K562 (cell line): ENCODE measurements around the gene CERS1. TPM values are rescaled to one million over a fixed set of nuclear protein-coding genes. Genes with fewer than 3 reads are reported as not detected.

ENCODE experiments used
- ATAC-seq: fragments of 200-7000 bp; cut with Tn5 transposase; 3 replicates; pipeline ENCODE4 v1.9.1; 2020; ENCODE audit warnings: moderate library complexity
- BruUV-seq: library from RNA; stranded (reverse); fragments of 400-500 nt; replicated peaks from 2 replicates; lab custom pipeline; 2021; lab: Mats Ljungman, UMichigan
- CTCF ChIA-PET: fragments of 300-600 bp; formaldehyde crosslinking; extraction: SDS; loops from one replicate; lab custom pipeline; 2021; ENCODE audit warnings: low intra/inter-chr PET ratio; lab: Yijun Ruan, JAX
- POLR2A ChIA-PET: fragments of 300-600, 350-650 bp; sonication (Branson Sonifier 250); formaldehyde crosslinking; extraction: SDS; loops from one replicate; lab custom pipeline; 2021; ENCODE audit warnings: antibody characterized with exemption, inconsistent platforms; lab: Yijun Ruan, JAX
- DNase-seq, 4 experiments: peaks; one replicate each; pipeline versions ENCODE4 v3.0.0 to v3.0.0-alpha.2; 2011 to 2018; ENCODE audit warnings: low spot score in 3 of 4, mixed read lengths in 3 of 4; ENCODE audit errors: extremely low read depth in 1 of 4
- FAIRE-seq: peaks from 2 replicates; lab custom pipeline; 2011; peaks lifted over from hg19 to GRCh38; lab: Jason Lieb, UNC
- H2AFZ ChIP-seq: 2 replicates; pipeline ENCODE4 v1.6.0; 2011; ENCODE audit warnings: low read depth, low read length, control low read depth, inconsistent platforms
- H3K27ac ChIP-seq: fragments of 200-600 bp; 3 replicates; pipeline ENCODE4 v1.8.0; 2011; ENCODE audit warnings: low read depth, mild to moderate bottlenecking, control low read depth, inconsistent platforms, low read length, moderate library complexity, mixed read lengths; ENCODE audit errors: extremely low read depth
- H3K27me3 ChIP-seq, 2 experiments: fragments of 300-600 bp in 1 of 2; 2 replicates in 1 of 2; 3 replicates in 1 of 2; pipeline versions ENCODE4 v1.6.0 to v1.8.0; 2011; ENCODE audit warnings: inconsistent platforms in 2 of 2, low read length in 2 of 2, mild to moderate bottlenecking in 1 of 2, mixed read lengths in 1 of 2, moderate library complexity in 1 of 2; ENCODE audit not compliant: control insufficient read depth in 2 of 2, insufficient read depth in 2 of 2
- H3K36me3 ChIP-seq: fragments of 300-600 bp; 3 replicates; pipeline ENCODE4 v1.8.0; 2011; ENCODE audit warnings: mild to moderate bottlenecking, low read length, inconsistent platforms; ENCODE audit not compliant: control insufficient read depth, insufficient read depth
- H3K4me1 ChIP-seq, 2 experiments: fragments of 200-600 bp in 1 of 2; replicated peaks in 1 of 2; 2 replicates in 1 of 2; 3 replicates in 1 of 2; pipeline versions ENCODE4 v1.5.1 to v1.8.0; 2011; ENCODE audit warnings: inconsistent platforms in 2 of 2, low read length in 2 of 2, mild to moderate bottlenecking in 1 of 2, mixed read lengths in 1 of 2, moderate library complexity in 1 of 2; ENCODE audit not compliant: control insufficient read depth in 2 of 2, insufficient read depth in 2 of 2
- H3K4me2 ChIP-seq: 2 replicates; pipeline ENCODE4 v1.6.1; 2011; ENCODE audit warnings: low read length, control low read depth, inconsistent platforms, mixed read lengths; ENCODE audit not compliant: insufficient read depth
- H3K4me3 ChIP-seq: fragments of 200-600 bp; sonication (generic), shearing (Covaris generic); 2 replicates; pipeline ENCODE4 v1.5.1; 2016; ENCODE audit warnings: control low read depth, inconsistent platforms
- H3K79me2 ChIP-seq: fragments of 200-600 bp; 3 replicates; pipeline ENCODE4 v1.8.0; 2011; ENCODE audit warnings: low read length, inconsistent platforms; ENCODE audit not compliant: control insufficient read depth, insufficient read depth
- H3K9ac ChIP-seq, 2 experiments: 2 replicates each; pipeline versions ENCODE4 v1.6.0 to v1.6.1; 2011; ENCODE audit warnings: low read depth in 2 of 2, low read length in 2 of 2, control low read depth in 1 of 2, inconsistent platforms in 1 of 2, mild to moderate bottlenecking in 1 of 2, mixed read lengths in 1 of 2; ENCODE audit not compliant: insufficient read depth in 1 of 2
- H3K9me1 ChIP-seq: one replicate; pipeline ENCODE4 v1.6.0; 2011; ENCODE audit warnings: inconsistent platforms, mild to moderate bottlenecking, low read length, moderate library complexity; ENCODE audit not compliant: control insufficient read depth, insufficient read depth
- H3K9me3 ChIP-seq: replicated peaks from 2 replicates; pipeline ENCODE4 v1.5.1; 2011; ENCODE audit warnings: low read depth, low read length, inconsistent platforms; ENCODE audit not compliant: control insufficient read depth, insufficient read depth
- H4K20me1 ChIP-seq: replicated peaks from 2 replicates; pipeline ENCODE4 v1.6.1; 2011; ENCODE audit warnings: low read length, inconsistent platforms, mixed read lengths; ENCODE audit not compliant: control insufficient read depth, insufficient read depth
- AFF1 ChIP-seq, 2 experiments: fragments of 450-650 bp; IDR thresholded peaks; 2 replicates each; pipeline ENCODE4 v1.6.1; 2018; ENCODE audit warnings: mild to moderate bottlenecking in 2 of 2, low read depth in 1 of 2; ENCODE audit not compliant: partially characterized antibody in 2 of 2
- CBX1 ChIP-seq: sonication (generic); IDR thresholded peaks from 2 replicates; pipeline ENCODE4 v1.6.1; 2016; ENCODE audit warnings: antibody characterized with exemption, low read depth, mild to moderate bottlenecking
- CBX8 ChIP-seq: fragments of 200-600 bp; sonication (generic); IDR thresholded peaks from 2 replicates; pipeline ENCODE4 v1.6.1; 2012; ENCODE audit warnings: borderline replicate concordance, mixed run types, low read depth, mild to moderate bottlenecking, moderate library complexity, mixed read lengths, low read length, control low read depth, inconsistent platforms; ENCODE audit not compliant: poor library complexity, severe bottlenecking; ENCODE audit errors: extremely low read depth
- CHD1 ChIP-seq: fragments of 200-600 bp; sonication (generic); IDR thresholded peaks from one replicate; pipeline ENCODE4 v1.6.1; 2012; ENCODE audit warnings: mild to moderate bottlenecking, moderate library complexity, low read length, inconsistent platforms
- ETV1 ChIP-seq: fragments of 450-650 bp; conservative IDR thresholded peaks from 2 replicates; pipeline ENCODE4 v1.6.1; 2016; ENCODE audit warnings: missing genetic modification characterization, control low read depth, low read depth, missing compliant biosample characterization
- HES1 ChIP-seq: fragments of 450-650 bp; IDR thresholded peaks from 2 replicates; pipeline ENCODE4 v1.6.1; 2016; ENCODE audit warnings: low read depth, mild to moderate bottlenecking, moderate library complexity
- HNRNPL ChIP-seq: fragments of 200-400 bp; formaldehyde crosslinking; IDR thresholded peaks from 2 replicates; pipeline ENCODE4 v1.6.1; 2017; ENCODE audit warnings: low read depth, mild to moderate bottlenecking, low read length
- ZNF431 ChIP-seq: sonication (generic); formaldehyde crosslinking; IDR thresholded peaks from 2 replicates; pipeline ENCODE4 v1.8.0; 2022; ENCODE audit warnings: mild to moderate bottlenecking, missing genetic modification reagents
- WGBS: fragments of 100-300 bp; shearing (Covaris generic); methylation state at CpG from one replicate; pipeline ENCODE4 v1.1.6; 2016; ENCODE audit warnings: low coverage, mixed read lengths; ENCODE audit not compliant: insufficient coverage; ENCODE audit errors: missing lambda C conversion rate; 5-methylcytosine and 5-hydroxymethylcytosine counted together
- in situ Hi-C: fragments of 300-500 bp; cut with MboI; formaldehyde crosslinking; loops from 4 replicates; pipeline ENCODE4 v1.15.0; 2018; ENCODE audit warnings: inconsistent platforms, mixed read lengths
- intact Hi-C: fragments of 100-400 bp; cut with micrococcal nuclease; formaldehyde crosslinking; loops from 2 replicates; pipeline ENCODE4 v1.14.2; 2022
- polyA plus RNA-seq, 8 experiments: library from polyadenylated mRNA; depleted of rRNA in 4 of 8; stranded (reverse) in 5 of 8; unstranded in 3 of 8; fragments of >200 nt; fragmentation: Nextera tagmentation in 2 of 8; fragmentation: Illumina TruSeq in 1 of 8; extraction: Ambion mirVana in 2 of 8; extraction: Trizol in 1 of 8; gene quantifications; 2 replicates each; pipeline versions ENCODE4 v1.2.1 to v1.2.3, GENCODE V29; 2011 to 2014; ENCODE audit warnings: inconsistent platforms in 1 of 8, missing spikeins in 1 of 8
- total RNA-seq, 7 experiments: library from RNA; depleted of rRNA in 6 of 7; stranded (reverse); fragments of >200 nt in 6 of 7; fragmentation: Illumina TruSeq in 2 of 7; extraction: Trizol in 2 of 7; gene quantifications; 2 replicates each; pipeline versions ENCODE4 v1.2.1 to v1.2.3, GENCODE V29; 2011 to 2021; ENCODE audit warnings: low replicate concordance in 1 of 7
- TF ChIP-seq, protein P1 (sequence below): fragments of 450-650 bp; IDR thresholded peaks from 2 replicates; pipeline ENCODE4 v1.6.1; 2017; ENCODE audit warnings: antibody characterized with exemption, mild to moderate bottlenecking

Gene CERS1
- total and polyA plus RNA-seq, 9 of the 15 experiments (the other 6 are each of a cell fraction or from before 2014, with no cell fraction given) = 0.33 to 1.5 (median 0.86) TPM; not detected in 2

DNA sequence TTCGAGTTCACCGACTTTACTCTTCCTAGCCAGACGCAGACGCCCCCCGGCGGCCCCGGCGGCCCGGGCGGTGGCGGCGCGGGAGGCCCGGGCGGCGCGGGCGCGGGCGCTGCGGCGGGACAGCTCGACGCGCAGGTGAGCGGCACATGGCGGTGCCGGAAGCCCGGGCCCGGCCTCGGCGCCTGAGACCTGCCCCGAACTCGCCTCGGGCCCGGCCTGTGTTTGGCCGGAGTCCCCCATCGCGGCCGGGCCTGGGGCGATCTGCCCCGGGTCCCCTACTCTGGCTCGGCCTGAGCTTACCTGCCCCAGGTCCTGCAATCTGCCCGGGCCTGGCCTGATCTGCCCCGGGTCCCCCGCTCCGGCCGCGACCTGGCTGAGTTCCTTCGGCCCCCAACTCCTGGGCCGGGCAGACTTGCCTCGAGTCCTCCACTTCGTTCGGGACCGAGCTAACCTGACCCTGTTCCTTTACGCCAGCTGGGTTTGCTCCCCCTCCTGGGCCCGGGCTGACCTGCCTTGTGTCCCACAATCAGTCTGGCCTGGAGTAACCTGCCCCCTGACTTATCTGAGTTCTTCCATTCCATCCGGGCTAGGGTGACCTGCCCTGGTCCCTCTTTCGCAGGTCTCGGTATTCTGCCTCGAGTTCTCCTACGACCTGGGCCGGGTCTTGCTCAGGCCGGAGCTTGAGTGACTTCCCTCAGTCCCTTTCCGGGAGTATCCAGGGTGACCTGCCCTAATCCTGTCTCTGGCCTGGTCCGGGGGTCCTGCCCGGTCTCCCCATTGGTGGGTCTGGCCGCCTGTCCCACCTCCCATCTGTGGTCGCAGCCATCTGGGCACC lies 63.4 kb downstream of the CERS1 start:
- H3K4me2 ChIP-seq = peak overlapping the region; percentile 100
- H3K9ac ChIP-seq = peak overlapping the region; percentile 92 to 100
- TSS peak; percentile 36 for BruUV-seq
- no peaks in the 10 kb centered on the region for H3K27me3 ChIP-seq
- peak; percentile 89 for ATAC-seq
- CTCF ChIA-PET = interaction anchor here (0.6 to 0.7 kb wide), 2 partner anchors 56 to 237 kb away, joined by 3 to 4 read pairs; no protein-coding TSS in a partner anchor
- peaks cover 6% of the 10 kb centered on the region for H3K9me1 ChIP-seq
- peaks cover 45% of the 10 kb centered on the region for H4K20me1 ChIP-seq
- intact Hi-C loops (loop anchor here (5.0 kb wide), 1 partner anchor 195 kb away; the partner anchor contains the start of gene KLHL26), in situ Hi-C loops (no loop called here)
- FAIRE-seq = peak; percentile 51
- peak; percentile 61 to 80 (median 72) for DNase-seq
- H3K27ac ChIP-seq = peak overlapping the region; percentile 96
- H3K4me3 ChIP-seq = peak overlapping the region; percentile 90
- H3K36me3 ChIP-seq = peaks cover 40% of the 10 kb centered on the region
- under 1% methylated on average over 42 of the region's 69 CpGs for WGBS
- H2AFZ ChIP-seq = peak overlapping the region; percentile 69; the same call in 1 of the 2 replicates
- H3K9me3 ChIP-seq = no peaks in the 10 kb centered on the region
- POLR2A ChIA-PET = interaction anchor here (0.6 to 4.3 kb wide), 12 partner anchors 9 to 1416 kb away, joined by 3 to 34 read pairs (median 4); partner anchors contain the start of gene REX1BD
- H3K4me1 ChIP-seq = peaks cover 16 to 22% of the 10 kb centered on the region in 2 experiments
- peaks cover 61% of the 10 kb centered on the region for H3K79me2 ChIP-seq
- TF ChIP-seq AFF1 (IDR thresholded peaks at IDR 0.05; ENCODE audit: low read depth in 1 of 2, partially characterized antibody in 2 of 2) (no peak), ZNF431 (CRISPR knock-in tag) (0 out of 2 replicates have a peak, but pooled peaks have one; percentile 25), HNRNPL (no peak), ETV1 (tag) (peak; percentile 37; the same call in 1 of the 2 replicates), CHD1 (peak; percentile 52), CBX8 (no peak), CBX1 (no peak), HES1 (no peak)
- TF ChIP-seq, protein P1, sequence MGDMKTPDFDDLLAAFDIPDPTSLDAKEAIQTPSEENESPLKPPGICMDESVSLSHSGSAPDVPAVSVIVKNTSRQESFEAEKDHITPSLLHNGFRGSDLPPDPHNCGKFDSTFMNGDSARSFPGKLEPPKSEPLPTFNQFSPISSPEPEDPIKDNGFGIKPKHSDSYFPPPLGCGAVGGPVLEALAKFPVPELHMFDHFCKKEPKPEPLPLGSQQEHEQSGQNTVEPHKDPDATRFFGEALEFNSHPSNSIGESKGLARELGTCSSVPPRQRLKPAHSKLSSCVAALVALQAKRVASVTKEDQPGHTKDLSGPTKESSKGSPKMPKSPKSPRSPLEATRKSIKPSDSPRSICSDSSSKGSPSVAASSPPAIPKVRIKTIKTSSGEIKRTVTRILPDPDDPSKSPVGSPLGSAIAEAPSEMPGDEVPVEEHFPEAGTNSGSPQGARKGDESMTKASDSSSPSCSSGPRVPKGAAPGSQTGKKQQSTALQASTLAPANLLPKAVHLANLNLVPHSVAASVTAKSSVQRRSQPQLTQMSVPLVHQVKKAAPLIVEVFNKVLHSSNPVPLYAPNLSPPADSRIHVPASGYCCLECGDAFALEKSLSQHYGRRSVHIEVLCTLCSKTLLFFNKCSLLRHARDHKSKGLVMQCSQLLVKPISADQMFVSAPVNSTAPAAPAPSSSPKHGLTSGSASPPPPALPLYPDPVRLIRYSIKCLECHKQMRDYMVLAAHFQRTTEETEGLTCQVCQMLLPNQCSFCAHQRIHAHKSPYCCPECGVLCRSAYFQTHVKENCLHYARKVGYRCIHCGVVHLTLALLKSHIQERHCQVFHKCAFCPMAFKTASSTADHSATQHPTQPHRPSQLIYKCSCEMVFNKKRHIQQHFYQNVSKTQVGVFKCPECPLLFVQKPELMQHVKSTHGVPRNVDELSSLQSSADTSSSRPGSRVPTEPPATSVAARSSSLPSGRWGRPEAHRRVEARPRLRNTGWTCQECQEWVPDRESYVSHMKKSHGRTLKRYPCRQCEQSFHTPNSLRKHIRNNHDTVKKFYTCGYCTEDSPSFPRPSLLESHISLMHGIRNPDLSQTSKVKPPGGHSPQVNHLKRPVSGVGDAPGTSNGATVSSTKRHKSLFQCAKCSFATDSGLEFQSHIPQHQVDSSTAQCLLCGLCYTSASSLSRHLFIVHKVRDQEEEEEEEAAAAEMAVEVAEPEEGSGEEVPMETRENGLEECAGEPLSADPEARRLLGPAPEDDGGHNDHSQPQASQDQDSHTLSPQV = 0 out of 2 replicates have a peak, but pooled peaks have one; percentile 4
